Measurements from ENCODE around the gene C21orf58. TPM values are rescaled to one million over a fixed set of nuclear protein-coding genes. Genes with fewer than 3 reads are reported as not detected.
A peak's percentile ranks its signal among the peaks of the same experiment; 100 is the strongest.

C21orf58 gene
- total and polyA plus RNA-seq, 11 donors = 0.64 to 4.0 (median 1.3) TPM

DNA sequence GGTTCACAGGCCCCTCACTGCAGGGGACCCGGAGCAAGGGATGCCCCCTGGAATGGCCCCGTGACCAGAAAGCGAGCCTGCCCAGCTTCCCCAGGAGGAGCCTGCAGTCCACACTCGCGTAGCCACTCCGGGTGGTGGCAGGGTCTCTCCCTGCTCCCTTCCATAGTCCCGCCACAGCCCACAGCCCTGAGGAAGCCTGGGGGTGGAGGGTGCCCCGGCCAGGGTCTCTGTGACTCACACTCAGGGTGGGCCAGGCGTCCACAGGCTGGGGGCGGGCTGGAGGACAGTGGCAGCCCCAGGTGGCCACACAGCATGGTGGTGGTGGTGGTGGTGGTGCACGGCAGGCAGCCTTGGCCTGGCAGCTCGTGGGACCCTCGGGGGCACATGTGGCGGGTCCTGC, 21.9 kb downstream of the C21orf58 start:
- ATAC-seq = no peak
- no peak for TF ChIP-seq POLR2A (IDR thresholded peaks at IDR 0.05)
- Histone ChIP-seq H3K9me3 (no peaks in the 10 kb centered on the region), H3K27ac (no peak overlapping the region), H3K4me1 (peaks cover 0 to 18% (median 11%) of the 10 kb centered on the region in 12 donors), H3K4me3 (no peak overlapping the region), H3K27me3 (peaks cover 0 to 5% (median 0%) of the 10 kb centered on the region in 9 donors), H3K36me3 (peaks cover 0 to 16% (median 0%) of the 10 kb centered on the region in 9 donors)
- WGBS, 4 donors = 91 to 96% (median 93%) methylated on average over 9 to 14 of the region's 14 CpGs
- DNase-seq = no peak
- intact Hi-C loops (cut with DNase I) = no loop called here

DNA sequence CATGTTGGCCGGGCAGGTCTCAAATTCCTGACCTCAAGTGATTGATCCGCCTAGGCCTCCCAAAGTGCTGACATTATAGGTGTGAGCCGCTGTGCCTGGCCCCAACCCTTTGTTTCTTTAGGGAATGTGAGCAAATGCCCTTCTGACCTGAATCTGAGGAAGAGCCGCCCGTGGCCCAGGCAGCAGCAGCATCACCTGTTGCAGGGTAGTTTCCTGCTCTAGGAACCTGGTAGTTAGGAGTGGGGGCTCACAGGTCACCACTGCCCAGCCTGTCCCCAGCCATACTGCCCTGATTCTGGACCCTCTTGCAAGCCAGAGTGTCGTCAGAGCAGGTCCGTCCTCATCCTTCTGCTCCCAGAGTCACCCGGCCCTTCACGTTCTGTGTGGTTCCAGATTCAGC, 24.5 kb downstream of the C21orf58 start:
- Histone ChIP-seq H3K4me3 (no peak overlapping the region), H3K4me1 (peaks cover 0 to 36% (median 26%) of the 10 kb centered on the region in 12 donors), H3K27ac (no peak overlapping the region), H3K27me3 (peaks cover 0 to 5% (median 0%) of the 10 kb centered on the region in 9 donors), H3K9me3 (no peaks in the 10 kb centered on the region), H3K36me3 (peaks cover 0 to 10% (median 0%) of the 10 kb centered on the region in 9 donors)
- ATAC-seq (no peak), DNase-seq (no peak)
- WGBS, 4 donors = 86 to 93% (median 89%) methylated on average over 7 to 9 of the region's 9 CpGs
- TF ChIP-seq POLR2A (IDR thresholded peaks at IDR 0.05) = no peak
- TF ChIP-seq, protein P1, sequence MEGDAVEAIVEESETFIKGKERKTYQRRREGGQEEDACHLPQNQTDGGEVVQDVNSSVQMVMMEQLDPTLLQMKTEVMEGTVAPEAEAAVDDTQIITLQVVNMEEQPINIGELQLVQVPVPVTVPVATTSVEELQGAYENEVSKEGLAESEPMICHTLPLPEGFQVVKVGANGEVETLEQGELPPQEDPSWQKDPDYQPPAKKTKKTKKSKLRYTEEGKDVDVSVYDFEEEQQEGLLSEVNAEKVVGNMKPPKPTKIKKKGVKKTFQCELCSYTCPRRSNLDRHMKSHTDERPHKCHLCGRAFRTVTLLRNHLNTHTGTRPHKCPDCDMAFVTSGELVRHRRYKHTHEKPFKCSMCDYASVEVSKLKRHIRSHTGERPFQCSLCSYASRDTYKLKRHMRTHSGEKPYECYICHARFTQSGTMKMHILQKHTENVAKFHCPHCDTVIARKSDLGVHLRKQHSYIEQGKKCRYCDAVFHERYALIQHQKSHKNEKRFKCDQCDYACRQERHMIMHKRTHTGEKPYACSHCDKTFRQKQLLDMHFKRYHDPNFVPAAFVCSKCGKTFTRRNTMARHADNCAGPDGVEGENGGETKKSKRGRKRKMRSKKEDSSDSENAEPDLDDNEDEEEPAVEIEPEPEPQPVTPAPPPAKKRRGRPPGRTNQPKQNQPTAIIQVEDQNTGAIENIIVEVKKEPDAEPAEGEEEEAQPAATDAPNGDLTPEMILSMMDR (IDR thresholded peaks at IDR 0.05) = no peak
- intact Hi-C loops (cut with DNase I) = no loop called here

DNA sequence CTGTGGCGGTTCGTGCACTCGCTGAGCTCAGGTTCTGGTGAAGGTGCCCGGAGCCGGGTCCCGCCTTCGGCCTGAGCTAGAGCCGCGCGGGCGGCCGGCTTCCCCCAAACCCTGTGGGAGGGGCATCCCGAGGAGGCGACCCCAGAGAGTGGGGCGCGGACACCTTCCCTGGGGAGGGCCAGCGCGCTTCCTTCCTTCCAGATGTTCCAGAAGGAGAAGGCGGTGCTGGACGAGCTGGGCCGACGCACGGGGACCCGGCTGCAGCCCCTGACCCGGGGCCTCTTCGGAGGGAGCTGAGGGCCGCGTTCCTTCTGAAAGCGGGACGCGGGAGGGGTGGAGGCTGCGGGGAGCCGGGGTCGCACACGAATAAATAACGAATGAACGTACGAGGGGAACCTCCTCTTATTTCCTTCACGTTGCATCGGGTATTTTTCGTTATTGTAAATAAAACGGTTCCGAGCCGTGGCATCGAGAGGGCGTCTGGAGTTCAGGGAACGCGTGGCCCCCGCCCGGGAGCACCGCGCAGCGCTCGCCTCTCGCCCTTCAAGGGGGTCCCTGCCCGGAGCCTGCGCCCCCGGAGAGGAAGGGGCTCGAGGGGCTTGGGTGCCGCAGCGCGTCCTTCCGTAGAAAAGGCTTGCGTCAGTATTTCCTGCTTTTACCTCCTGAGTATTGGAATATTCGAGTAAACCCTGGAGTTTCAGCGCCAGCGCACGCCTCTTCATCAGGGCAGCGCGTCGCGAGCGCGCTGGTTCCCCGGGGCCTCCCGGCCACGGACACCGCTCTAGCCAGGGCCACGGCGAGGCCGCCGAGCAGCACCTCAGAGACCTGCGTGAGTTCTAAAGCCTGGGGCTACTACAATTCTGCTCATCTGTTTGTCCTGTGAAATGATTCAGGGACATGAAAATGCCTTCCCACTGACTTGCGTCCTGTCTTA, 26.1 kb downstream of the C21orf58 start:
- intact Hi-C loops (cut with DNase I) = no loop called here
- WGBS, 4 donors = 4 to 8% (median 6%) methylated on average over 48 to 84 of the region's 84 CpGs
- Histone ChIP-seq H3K4me3 (peak overlapping the region; percentile 10 to 63 (median 55)), H3K4me1 (peaks cover 0 to 36% (median 26%) of the 10 kb centered on the region in 12 donors), H3K36me3 (peaks cover 0 to 10% (median 0%) of the 10 kb centered on the region in 9 donors), H3K27ac (peak overlapping the region; percentile 35 to 89 (median 79)), H3K9me3 (no peaks in the 10 kb centered on the region), H3K27me3 (peaks cover 0 to 5% (median 0%) of the 10 kb centered on the region in 9 donors)
- ATAC-seq = peak; percentile 11 to 62 (median 32)
- TF ChIP-seq POLR2A (IDR thresholded peaks at IDR 0.05) = no peak
- TF ChIP-seq, protein P1 (IDR thresholded peaks at IDR 0.05) = no peak
- DNase-seq = peak; percentile 52 to 76 (median 60)

DNA sequence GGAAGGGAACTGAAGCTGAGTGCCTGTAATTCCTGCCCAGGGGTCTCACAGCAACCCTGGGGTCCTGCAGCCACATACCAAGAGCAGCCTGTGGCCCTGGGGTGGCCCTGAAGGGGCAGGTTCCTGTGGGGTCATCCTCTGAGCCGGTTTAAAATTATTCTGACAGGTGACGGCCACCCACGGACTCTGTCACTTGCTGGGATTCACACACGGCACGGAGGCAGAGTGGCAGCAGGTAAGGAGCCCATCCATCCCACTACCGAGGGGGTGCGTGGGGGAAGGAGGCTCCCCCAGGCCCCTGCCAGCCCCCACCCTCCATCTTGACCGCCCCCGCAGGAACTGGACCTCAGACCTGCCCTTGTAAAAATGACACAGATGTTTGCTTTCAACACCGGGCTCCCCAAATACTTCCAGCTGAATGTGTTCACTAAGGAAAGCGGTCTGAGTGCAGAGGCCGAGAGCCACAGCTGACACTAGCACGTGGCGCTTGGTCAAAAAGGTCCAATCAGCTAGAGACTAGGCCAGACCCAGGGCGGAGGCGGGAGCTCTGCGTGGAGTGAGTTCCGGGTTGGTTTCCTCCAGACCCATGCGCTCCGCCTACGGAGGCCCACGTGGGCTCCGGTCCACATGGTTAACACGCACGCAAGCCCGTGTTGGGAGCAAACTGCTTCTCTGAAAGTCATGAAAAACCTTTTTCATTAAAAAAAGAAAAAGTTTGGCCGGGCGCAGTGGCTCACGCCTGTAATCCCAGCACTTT, 27.5 kb downstream of the C21orf58 start:
- peak overlapping the region in 11 of 12 donors; percentile 6 to 89 (median 80) for H3K27ac ChIP-seq

More for the DNA sequence above, 27.5 kb downstream of the C21orf58 start:
- intact Hi-C loops (cut with DNase I) = no loop called here
- Histone ChIP-seq H3K4me1 (peaks cover 0 to 36% (median 26%) of the 10 kb centered on the region in 12 donors), H3K9me3 (no peaks in the 10 kb centered on the region), H3K27me3 (peaks cover 0 to 5% (median 0%) of the 10 kb centered on the region in 9 donors), H3K36me3 (peaks cover 0 to 12% (median 10%) of the 10 kb centered on the region in 9 donors), H3K4me3 (peak overlapping the region in 9 of 12 donors; percentile 10 to 63 (median 56))
- DNase-seq = peak; percentile 90 to 95 (median 93)
- peak in 1 of 2 donors; percentile 29 for TF ChIP-seq POLR2A (IDR thresholded peaks at IDR 0.05)
- TF ChIP-seq, protein P1 (IDR thresholded peaks at IDR 0.05) = no peak
- WGBS, 4 donors = 33 to 65% (median 52%) methylated on average over 23 to 29 of the region's 29 CpGs
- ATAC-seq = peak; percentile 89 to 91 (median 89)
